CD4-positive, alpha-beta T cell treated with Interleukin-2 at 100 ng/mL for 4 hours (primary cell): ENCODE data around the gene HTD2.

ENCODE experiments used
- DNase-seq: peaks from one replicate; pipeline ENCODE4 v3.0.0-alpha.2; 2020; ENCODE audit warnings: low spot score

The HTD2 gene

GRCh38 chr3:58357402-58357801 lies 51.1 kb downstream of the HTD2 start:
- no peak for DNase-seq

GRCh38 chr3:58358092-58358491 lies 51.8 kb downstream of the HTD2 start:
- no peak for DNase-seq

GRCh38 chr3:58358808-58359207 lies 52.5 kb downstream of the HTD2 start:
- no peak for DNase-seq

GRCh38 chr3:58359621-58360020 lies 53.3 kb downstream of the HTD2 start:
- no peak for DNase-seq

GRCh38 chr3:58361866-58362265 lies 55.5 kb downstream of the HTD2 start:
- no peak for DNase-seq

GRCh38 chr3:58366699-58367098 lies 60.4 kb downstream of the HTD2 start:
- no peak for DNase-seq

- no peak for DNase-seq
Observed at GRCh38 chr3:58369038-58369437, 62.7 kb downstream of the HTD2 start.
